ENCODE results near the gene CDH13. TPM values are rescaled to one million over a fixed set of nuclear protein-coding genes. Genes with fewer than 3 reads are reported as not detected.

CDH13 gene
- polyA plus RNA-seq, 1 donor: 8.7 TPM

- DNase-seq: no peak
Measured at GRCh38 chr16:82996814-82997213, 370.0 kb downstream of the CDH13 start.

DNA sequence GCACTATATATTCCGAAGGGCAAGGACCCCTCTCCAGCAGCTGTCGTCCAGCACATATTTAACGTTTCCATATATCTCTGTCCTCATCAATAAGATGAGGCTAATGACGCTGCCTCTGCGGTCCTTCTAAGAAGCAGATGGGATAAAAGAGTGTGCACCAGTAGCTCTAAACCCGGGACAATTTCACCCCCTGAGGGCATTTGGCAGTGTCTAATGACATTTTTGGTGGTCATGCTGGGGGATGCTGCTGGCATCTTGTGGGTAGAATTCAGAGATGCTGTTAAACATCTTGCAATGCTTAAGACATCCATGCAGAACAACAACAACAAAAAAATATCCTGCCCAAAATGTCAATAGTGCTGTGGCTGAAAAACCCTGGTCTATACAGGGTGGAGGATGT is 372.9 kb downstream of the CDH13 start:
- no peak for DNase-seq

GRCh38 chr16:83002351-83003334 is 375.9 kb downstream of the CDH13 start:
- no peak for DNase-seq

- DNase-seq: no peak
Measured at GRCh38 chr16:83004868-83005652, 378.3 kb downstream of the CDH13 start.

DNA sequence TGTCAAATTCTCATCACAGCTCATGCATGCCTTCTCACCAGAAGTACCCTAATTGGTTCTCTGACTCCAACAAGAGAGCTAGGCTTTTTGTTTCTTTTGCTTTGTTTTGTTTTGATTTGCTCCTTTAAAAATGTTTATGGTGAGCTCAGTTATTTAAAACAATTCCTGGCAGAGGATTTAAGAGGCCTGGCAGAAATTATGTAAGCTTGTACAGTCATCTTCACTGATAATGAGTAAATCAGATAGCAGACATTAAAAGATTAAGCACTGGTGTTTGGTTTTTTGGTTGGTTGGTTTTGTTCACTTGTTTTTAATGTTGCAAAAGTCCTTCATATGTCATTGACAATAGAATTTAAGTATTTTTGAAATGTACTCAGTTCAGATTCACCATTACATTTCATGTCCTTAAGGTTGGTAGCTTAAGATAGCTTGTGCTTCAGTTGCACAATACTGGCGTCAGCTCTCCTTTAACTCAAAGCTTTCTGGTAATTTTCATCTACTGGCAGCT is 378.9 kb downstream of the CDH13 start:
- DNase-seq: no peak

GRCh38 chr16:83010776-83011720 is 384.3 kb downstream of the CDH13 start:
- no peak for DNase-seq

DNA sequence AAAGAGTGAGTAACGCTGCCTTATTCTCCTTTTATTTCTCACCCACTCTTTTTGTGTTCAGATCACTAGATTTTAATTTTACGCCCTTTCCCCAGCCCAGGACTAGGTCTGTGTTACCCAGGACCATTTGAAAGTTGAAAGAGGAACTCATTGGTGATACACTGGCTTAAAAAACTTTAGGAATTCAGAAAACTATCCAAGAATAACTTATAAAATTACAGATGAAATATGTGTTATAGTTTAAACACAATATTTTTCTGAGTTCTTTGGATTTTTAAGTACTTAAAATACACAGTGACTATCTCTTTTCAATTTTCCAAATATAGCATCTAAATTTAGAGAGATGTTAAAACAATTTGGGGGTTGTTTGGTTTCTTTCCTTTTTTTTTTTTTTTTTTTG is 385.2 kb downstream of the CDH13 start:
- DNase-seq: no peak

GRCh38 chr16:83013071-83013470 is 386.3 kb downstream of the CDH13 start:
- DNase-seq: no peak

DNA sequence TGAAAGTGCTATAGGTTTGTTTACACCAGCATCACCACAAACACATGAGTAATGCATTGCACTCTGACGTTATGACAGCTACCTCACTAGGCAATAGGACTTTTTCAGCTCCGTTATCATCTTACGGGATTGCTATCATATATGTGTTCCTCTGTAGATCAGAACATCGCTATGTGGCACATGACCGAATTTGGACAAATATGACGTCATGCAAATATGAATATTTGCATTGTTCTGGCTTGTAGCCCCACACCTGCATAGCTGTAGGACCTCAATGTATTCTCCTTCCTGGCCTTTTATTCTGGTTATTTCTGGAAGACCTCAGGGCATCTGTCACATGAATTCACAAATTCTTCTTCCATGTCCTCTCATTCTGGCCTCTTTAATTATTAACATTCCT is 393.2 kb downstream of the CDH13 start:
- no peak for DNase-seq

DNA sequence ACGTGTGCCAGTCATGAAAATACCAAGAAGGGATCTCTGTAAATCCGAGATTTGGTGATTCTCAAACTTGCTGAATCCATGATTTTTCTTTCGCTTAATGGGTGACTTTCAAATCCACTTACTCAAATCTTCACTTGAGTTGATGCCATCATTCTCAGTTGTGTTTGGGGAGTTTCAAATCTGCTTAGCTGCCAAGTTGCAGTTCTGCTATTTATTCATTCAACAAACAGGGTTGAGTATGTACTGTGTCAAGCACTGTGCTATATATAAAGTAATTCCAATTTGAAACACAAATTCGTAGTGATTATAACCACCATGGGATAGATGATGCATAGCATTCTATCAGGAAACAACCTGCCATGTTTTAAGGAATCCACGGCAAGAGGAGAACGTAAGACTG is 394.3 kb downstream of the CDH13 start:
- DNase-seq: no peak

DNA sequence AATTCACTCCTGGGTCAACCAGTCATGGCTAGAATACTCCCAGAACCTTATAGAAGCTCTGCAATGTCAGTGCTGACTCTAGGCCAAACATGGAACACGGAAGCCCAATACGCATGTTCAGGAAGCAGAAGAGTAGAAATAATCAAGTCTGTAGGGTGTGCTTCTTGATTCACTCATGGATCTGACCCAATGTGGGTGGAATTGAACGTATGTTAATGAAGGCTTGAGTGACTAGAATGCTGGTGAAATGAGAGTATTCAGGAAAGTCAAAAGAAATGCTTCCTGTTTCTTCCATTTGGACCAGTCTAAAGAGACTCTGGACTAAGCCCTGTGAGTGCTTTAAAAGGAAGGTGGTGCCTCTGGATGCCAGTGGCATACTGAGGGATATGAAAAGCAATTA is 395.0 kb downstream of the CDH13 start:
- no peak for DNase-seq

DNA sequence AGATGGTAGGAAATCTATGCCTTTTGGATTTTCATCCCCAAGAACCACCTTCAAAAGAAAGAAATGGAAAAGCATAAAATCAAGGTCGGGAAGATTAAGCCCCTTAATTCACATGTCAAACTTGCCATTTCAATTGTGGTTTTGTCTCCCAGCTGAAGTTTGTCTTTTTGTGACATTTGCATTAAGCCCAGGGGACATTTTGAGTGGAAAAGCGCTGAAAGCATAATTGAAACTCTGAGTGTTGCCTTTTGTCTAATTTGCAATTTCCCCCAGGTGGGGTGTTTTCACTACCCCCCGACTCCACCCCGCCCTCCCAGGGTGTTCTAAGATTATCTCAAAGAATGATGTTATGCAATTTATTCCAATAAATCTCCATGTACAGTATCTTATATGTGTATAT is 396.2 kb downstream of the CDH13 start:
- DNase-seq: no peak

DNA sequence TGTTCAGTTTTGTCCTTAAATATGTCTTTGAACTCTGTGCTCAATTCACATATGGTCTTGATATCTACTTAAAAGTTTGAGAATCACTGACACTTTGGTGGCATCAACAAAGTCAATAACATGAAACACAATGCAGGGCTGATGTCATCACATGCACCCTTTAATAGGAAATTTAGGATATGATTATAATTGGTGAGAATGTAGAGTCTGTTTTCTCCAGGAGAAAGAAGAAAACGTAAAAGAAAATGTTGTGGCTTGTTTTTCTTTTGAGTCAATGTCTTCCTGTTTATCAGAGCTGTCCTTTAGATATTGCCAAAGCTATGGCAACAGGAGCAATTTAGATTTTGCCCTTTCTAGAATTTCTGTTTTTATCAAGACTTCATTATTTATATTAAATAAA is 396.9 kb downstream of the CDH13 start:
- no peak for DNase-seq

DNA sequence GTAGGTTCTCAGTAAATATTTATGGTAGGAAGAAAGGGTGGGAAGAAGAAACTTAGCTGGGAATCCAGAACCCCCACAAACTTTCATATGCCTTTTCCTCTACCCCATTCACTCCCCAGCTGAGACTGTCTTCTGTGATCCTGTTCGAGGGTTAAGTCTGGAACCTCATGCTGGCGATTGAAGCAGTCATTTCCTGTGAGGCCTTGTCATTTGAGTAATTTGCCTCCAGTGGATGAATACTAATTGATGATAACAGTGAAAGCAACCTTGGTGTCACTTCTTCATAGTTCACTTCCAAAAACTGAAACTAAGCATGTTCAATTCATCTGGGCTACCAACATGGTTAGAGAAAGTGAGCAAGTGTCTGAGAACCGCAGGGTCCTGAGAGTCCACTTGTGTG is 401.2 kb downstream of the CDH13 start:
- DNase-seq: no peak

DNA sequence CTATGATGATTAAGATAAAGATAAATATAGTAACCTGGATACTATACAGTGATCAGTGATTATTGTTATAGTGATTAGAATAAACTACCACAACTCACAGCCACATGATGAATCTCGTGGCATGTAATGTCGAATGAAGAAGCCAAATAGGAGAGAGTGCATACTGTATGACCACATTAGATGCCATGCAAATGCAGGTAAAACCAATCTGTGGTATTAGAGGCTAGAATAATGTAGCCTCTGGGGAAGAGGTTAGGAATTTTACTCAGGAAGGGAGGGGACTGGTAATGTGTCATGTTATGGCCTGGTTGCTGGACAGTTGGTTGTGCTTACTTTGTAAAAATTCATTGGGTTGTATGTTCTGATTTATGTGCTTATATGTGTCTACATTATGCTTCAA is 402.7 kb downstream of the CDH13 start:
- DNase-seq: no peak

DNA sequence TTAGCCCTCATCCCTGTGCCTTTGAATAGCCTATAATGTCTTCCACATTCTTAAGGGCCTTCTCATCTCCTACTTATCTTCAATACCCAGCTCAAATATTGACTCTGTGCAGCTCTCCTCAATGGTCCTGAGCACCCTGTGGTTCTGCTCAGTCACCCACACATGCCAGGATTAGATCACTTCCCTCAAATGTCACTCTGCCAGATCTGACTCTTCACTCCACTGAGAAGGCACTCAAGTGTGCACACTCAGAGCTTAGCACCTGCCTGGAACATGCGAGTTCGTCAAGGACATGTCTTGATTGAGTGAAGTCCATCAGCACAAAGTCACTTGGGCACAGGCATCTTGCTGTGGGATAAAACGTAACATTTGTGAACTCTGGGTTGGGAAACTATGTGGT is 404.8 kb downstream of the CDH13 start:
- DNase-seq: no peak

- DNase-seq: no peak
Measured at GRCh38 chr16:83037102-83037501, 410.3 kb downstream of the CDH13 start.

GRCh38 chr16:83037884-83038283 is 411.1 kb downstream of the CDH13 start:
- DNase-seq: no peak

GRCh38 chr16:83040174-83040573 is 413.4 kb downstream of the CDH13 start:
- no peak for DNase-seq

GRCh38 chr16:83044589-83044988 is 417.8 kb downstream of the CDH13 start:
- DNase-seq: no peak

- no peak for DNase-seq
Measured at GRCh38 chr16:83045790-83046189, 419.0 kb downstream of the CDH13 start.

GRCh38 chr16:83046664-83047063 is 419.9 kb downstream of the CDH13 start:
- no peak for DNase-seq

All from left kidney (tissue), 2 donors.